ENCODE data around the gene MTRF1L.
"Not testable (repeated sequence)": the region's sequence is repeated elsewhere in the genome, so short reads cannot be mapped to it uniquely, and the experiment has no call there.

Gene MTRF1L

GRCh38 chr6:153003366-153003690 is 819 bp upstream of the MTRF1L start:
- in situ Hi-C loops (cut with MboI; ENCODE audit: low sequenced_read_pairs): no loop called here

- in situ Hi-C loops (cut with MboI; ENCODE audit: low sequenced_read_pairs): no loop called here
Observed at GRCh38 chr6:153001767-153002612, 519 bp downstream of the MTRF1L start.

GRCh38 chr6:153000790-153001189 is 1.7 kb downstream of the MTRF1L start:
- in situ Hi-C loops (cut with MboI; ENCODE audit: low sequenced_read_pairs): not testable (repeated sequence)

- in situ Hi-C loops (cut with MboI; ENCODE audit: low sequenced_read_pairs): no loop called here
Observed at GRCh38 chr6:153000243-153000642, 2.3 kb downstream of the MTRF1L start.

- in situ Hi-C loops (cut with MboI; ENCODE audit: low sequenced_read_pairs): not testable (repeated sequence)
Observed at GRCh38 chr6:152999538-152999937, 3.0 kb downstream of the MTRF1L start.

- in situ Hi-C loops (cut with MboI; ENCODE audit: low sequenced_read_pairs): no loop called here
Observed at GRCh38 chr6:152993847-152994246, 8.7 kb downstream of the MTRF1L start.

- in situ Hi-C loops (cut with MboI; ENCODE audit: low sequenced_read_pairs): no loop called here
Observed at GRCh38 chr6:152993431-152993830, 9.1 kb downstream of the MTRF1L start.

- in situ Hi-C loops (cut with MboI; ENCODE audit: low sequenced_read_pairs): no loop called here
Observed at GRCh38 chr6:152986978-152987377, 15.5 kb downstream of the MTRF1L start.

- in situ Hi-C loops (cut with MboI; ENCODE audit: low sequenced_read_pairs): not testable (repeated sequence)
Observed at GRCh38 chr6:152985300-152985699, 17.2 kb downstream of the MTRF1L start.

GRCh38 chr6:152984513-152984872 is 18.0 kb downstream of the MTRF1L start:
- in situ Hi-C loops (cut with MboI; ENCODE audit: low sequenced_read_pairs): no loop called here

GRCh38 chr6:152983637-152984512 is 18.6 kb downstream of the MTRF1L start:
- in situ Hi-C loops (cut with MboI; ENCODE audit: low sequenced_read_pairs): no loop called here

- in situ Hi-C loops (cut with MboI; ENCODE audit: low sequenced_read_pairs): no loop called here
Observed at GRCh38 chr6:152982904-152983636, 19.4 kb downstream of the MTRF1L start, which contains the start of gene FBXO5. Gene FBXO5, minus strand, starts transcription at chr6:152983041. Its CDS starts 82 bp downstream, at chr6:152982959.

- in situ Hi-C loops (cut with MboI; ENCODE audit: low sequenced_read_pairs): no loop called here
Observed at GRCh38 chr6:152981989-152982903, 20.3 kb downstream of the MTRF1L start.

- in situ Hi-C loops (cut with MboI; ENCODE audit: low sequenced_read_pairs): no loop called here
Observed at GRCh38 chr6:152981219-152981618, 21.3 kb downstream of the MTRF1L start.

- in situ Hi-C loops (cut with MboI; ENCODE audit: low sequenced_read_pairs): no loop called here
Observed at GRCh38 chr6:152980656-152981055, 21.9 kb downstream of the MTRF1L start.

- in situ Hi-C loops (cut with MboI; ENCODE audit: low sequenced_read_pairs): no loop called here
Observed at GRCh38 chr6:152979116-152979515, 23.4 kb downstream of the MTRF1L start.

GRCh38 chr6:152978058-152978457 is 24.5 kb downstream of the MTRF1L start:
- in situ Hi-C loops (cut with MboI; ENCODE audit: low sequenced_read_pairs): no loop called here

GRCh38 chr6:152977556-152977955 is 25.0 kb downstream of the MTRF1L start:
- in situ Hi-C loops (cut with MboI; ENCODE audit: low sequenced_read_pairs): no loop called here

- in situ Hi-C loops (cut with MboI; ENCODE audit: low sequenced_read_pairs): no loop called here
Observed at GRCh38 chr6:152976749-152977148, 25.8 kb downstream of the MTRF1L start.

GRCh38 chr6:152975204-152975915 is 27.1 kb downstream of the MTRF1L start:
- in situ Hi-C loops (cut with MboI; ENCODE audit: low sequenced_read_pairs): no loop called here

Data from hTERT RPE-1 (cell line).